Keratinocyte (primary cell): ENCODE data around the gene FAM169A. TPM values are rescaled to one million over a fixed set of nuclear protein-coding genes. Genes with fewer than 3 reads are reported as not detected.

ENCODE experiments used
- DNase-seq: peaks from one replicate; pipeline ENCODE4 v3.0.0-alpha.2; 2011; ENCODE audit warnings: low read depth, missing footprints, low spot score
- FAIRE-seq: peaks from 2 replicates; lab custom pipeline; 2011; peaks lifted over from hg19 to GRCh38; lab: Jason Lieb, UNC
- H2AFZ ChIP-seq: 2 replicates; pipeline ENCODE4 v1.6.0; 2012; ENCODE audit warnings: low read length, control low read depth, inconsistent platforms; ENCODE audit not compliant: control insufficient read depth
- H3K27ac ChIP-seq: 2 replicates; pipeline ENCODE4 v1.5.1; 2011; ENCODE audit warnings: low read length; ENCODE audit not compliant: control insufficient read depth, insufficient read depth
- H3K27me3 ChIP-seq: 3 replicates; pipeline ENCODE4 v1.6.0; 2011; ENCODE audit warnings: low read length; ENCODE audit not compliant: control insufficient read depth, insufficient read depth; ENCODE audit errors: extremely low read depth
- H3K36me3 ChIP-seq, 2 experiments: 2 replicates in 1 of 2; 3 replicates in 1 of 2; pipeline ENCODE4 v1.5.1; 2011; ENCODE audit warnings: low read length in 2 of 2, mild to moderate bottlenecking in 1 of 2; ENCODE audit not compliant: control insufficient read depth in 2 of 2, insufficient read depth in 2 of 2; ENCODE audit errors: extremely low read depth in 1 of 2
- H3K4me1 ChIP-seq: 3 replicates; pipeline ENCODE4 v1.5.1; 2011; ENCODE audit warnings: low read length; ENCODE audit not compliant: control insufficient read depth, insufficient read depth; ENCODE audit errors: extremely low read depth
- H3K4me2 ChIP-seq: 3 replicates; pipeline ENCODE4 v1.6.0; 2011; ENCODE audit warnings: low read depth, low read length; ENCODE audit not compliant: control insufficient read depth, insufficient read depth; ENCODE audit errors: extremely low read depth
- H3K4me3 ChIP-seq, 3 experiments: fragments of 200-600 bp in 1 of 3; sonication (generic) in 1 of 3; 2 replicates in 2 of 3; 3 replicates in 1 of 3; pipeline ENCODE4 v1.5.1; 2011 to 2016; ENCODE audit warnings: low read length in 3 of 3, mild to moderate bottlenecking in 3 of 3, control low read depth in 2 of 3, inconsistent platforms in 1 of 3, low read depth in 1 of 3, mixed read lengths in 1 of 3, mixed run types in 1 of 3, moderate library complexity in 1 of 3; ENCODE audit not compliant: control insufficient read depth in 2 of 3, insufficient read depth in 2 of 3; ENCODE audit errors: extremely low read depth in 1 of 3
- H3K79me2 ChIP-seq: 2 replicates; pipeline ENCODE4 v1.6.0; 2012; ENCODE audit warnings: low read length; ENCODE audit not compliant: control insufficient read depth, insufficient read depth
- H3K9ac ChIP-seq: 3 replicates; pipeline ENCODE4 v1.6.0; 2011; ENCODE audit warnings: low read length; ENCODE audit not compliant: control insufficient read depth, insufficient read depth; ENCODE audit errors: extremely low read depth
- H3K9me1 ChIP-seq: 3 replicates; pipeline ENCODE4 v1.6.0; 2011; ENCODE audit warnings: low read length; ENCODE audit not compliant: control insufficient read depth, insufficient read depth; ENCODE audit errors: extremely low read depth
- H3K9me3 ChIP-seq: 2 replicates; pipeline ENCODE4 v1.5.1; 2012; ENCODE audit warnings: low read depth, low read length; ENCODE audit not compliant: control insufficient read depth
- H4K20me1 ChIP-seq: 3 replicates; pipeline ENCODE4 v1.6.0; 2011; ENCODE audit warnings: low read length; ENCODE audit not compliant: control insufficient read depth, insufficient read depth; ENCODE audit errors: extremely low read depth
- CTCF ChIP-seq, 3 experiments: IDR thresholded peaks in 1 of 3; conservative IDR thresholded peaks in 1 of 3; optimal IDR thresholded peaks in 1 of 3; 2 replicates in 2 of 3; 3 replicates in 1 of 3; pipeline versions ENCODE3 to v1.5.1; 2011; ENCODE audit warnings: low read length in 3 of 3, mild to moderate bottlenecking in 3 of 3, moderate library complexity in 2 of 3, control low read depth in 1 of 3, inconsistent platforms in 1 of 3; ENCODE audit not compliant: insufficient read depth in 2 of 3; ENCODE audit errors: extremely low read depth in 1 of 3
- EZH2 ChIP-seq: IDR thresholded peaks from one replicate; pipeline ENCODE4 v1.6.1; 2012; ENCODE audit warnings: inconsistent platforms, mild to moderate bottlenecking, low read length, moderate library complexity
- dilution Hi-C: fragments of 300-500 bp; cut with MboI; formaldehyde crosslinking; loops from one replicate; pipeline ENCODE4 v1.7.0; 2020; ENCODE audit warnings: low sequenced_read_pairs; ENCODE audit not compliant: extremely low pct_ligation_motif_present
- polyA plus RNA-seq, 5 experiments: library from polyadenylated mRNA; depleted of rRNA in 3 of 5; stranded (reverse) in 3 of 5; stranded (forward) in 1 of 5; unstranded in 1 of 5; fragments of >200 nt; gene quantifications; 1 replicate in 1 of 5; 2 replicates in 3 of 5; 3 replicates in 1 of 5; pipeline versions ENCODE4 v1.2.1 to v1.2.3, GENCODE V29; 2011 to 2012; ENCODE audit warnings: missing spikeins in 2 of 5, low read depth in 1 of 5, low replicate concordance in 1 of 5

FAM169A gene
- polyA plus RNA-seq, 1 donor (not counting 4 experiments of a cell fraction or from before 2014, with no cell fraction given): 13.1 TPM

- TF ChIP-seq EZH2: no peak
- no peak for TF ChIP-seq CTCF (optimal IDR thresholded peaks at IDR 0.05 in 1 of 3, IDR thresholded peaks at IDR 0.05 in 1 of 3, conservative IDR thresholded peaks at IDR 0.05 in 1 of 3; ENCODE audit: extremely low read depth in 1 of 3, insufficient read depth in 2 of 3, low read length in 3 of 3)
- no peak for DNase-seq
- peak; percentile 52 for FAIRE-seq
- Histone ChIP-seq H3K27me3 (no peaks in the 10 kb centered on the region), H3K4me1 (peaks cover 42% of the 10 kb centered on the region), H3K27ac (peak overlapping the region; percentile 96), H3K79me2 (peaks cover 49% of the 10 kb centered on the region), H3K4me3 (peak overlapping the region; percentile 76 to 100 (median 99)), H3K36me3 (peaks cover 0 to 8% of the 10 kb centered on the region in 2 experiments), H3K4me2 (peak overlapping the region; percentile 89), H3K9ac (peak overlapping the region; percentile 96), H4K20me1 (no peaks in the 10 kb centered on the region), H3K9me1 (no peaks in the 10 kb centered on the region), H3K9me3 (no peaks in the 10 kb centered on the region), H2AFZ (peak overlapping the region; percentile 92)
- dilution Hi-C loops: no loop called here
Observed at GRCh38 chr5:74767579-74767913, 98.6 kb downstream of the FAM169A start.

GRCh38 chr5:74766849-74767578 lies 99.2 kb downstream of the FAM169A start, which contains the start of the genes GFM2 and NSA2:
Gene GFM2 (minus strand): TSS chr5:74767117. CDS start chr5:74763742, 3,375 bp downstream.
Gene NSA2 (plus strand): TSS chr5:74767249. CDS start chr5:74767361, 112 bp downstream.
- peak; percentile 44 for FAIRE-seq
- Histone ChIP-seq H3K36me3 (peaks cover 0 to 3% of the 10 kb centered on the region in 2 experiments), H3K9me3 (no peaks in the 10 kb centered on the region), H4K20me1 (no peaks in the 10 kb centered on the region), H3K4me2 (peak within 1 kb of the TSS; percentile 89), H2AFZ (peak within 1 kb of the TSS; percentile 98), H3K9ac (peak within 1 kb of the TSS; percentile 96), H3K79me2 (peaks cover 49% of the 10 kb centered on the region), H3K27ac (peak within 1 kb of the TSS; percentile 96), H3K4me3 (peak within 1 kb of the TSS; percentile 76 to 100 (median 99)), H3K4me1 (peaks cover 47% of the 10 kb centered on the region), H3K27me3 (no peaks in the 10 kb centered on the region), H3K9me1 (no peaks in the 10 kb centered on the region)
- TF ChIP-seq EZH2 (no peak), CTCF (optimal IDR thresholded peaks at IDR 0.05 in 1 of 3, IDR thresholded peaks at IDR 0.05 in 1 of 3, conservative IDR thresholded peaks at IDR 0.05 in 1 of 3; ENCODE audit: extremely low read depth in 1 of 3, insufficient read depth in 2 of 3, low read length in 3 of 3) (no peak)
- peak; percentile 66 for DNase-seq
- dilution Hi-C loops: no loop called here
